OCI-LY3 (cell line): Measurements from ENCODE around the gene ARID3B.

Source experiments
- EZH2phosphoT487 ChIP-seq: fragments of 200-600 bp; shearing (Covaris generic); IDR thresholded peaks from 2 replicates; pipeline ENCODE4 v1.6.1; 2018; ENCODE audit warnings: antibody characterized with exemption, mixed run types, low read depth
- TF ChIP-seq, protein P1 (sequence below): fragments of 200-600, 300-600 bp; sonication (generic); IDR thresholded peaks from 2 replicates; pipeline ENCODE4 v1.5.1; 2014; ENCODE audit warnings: antibody characterized with exemption, low read length, low read depth

DNA sequence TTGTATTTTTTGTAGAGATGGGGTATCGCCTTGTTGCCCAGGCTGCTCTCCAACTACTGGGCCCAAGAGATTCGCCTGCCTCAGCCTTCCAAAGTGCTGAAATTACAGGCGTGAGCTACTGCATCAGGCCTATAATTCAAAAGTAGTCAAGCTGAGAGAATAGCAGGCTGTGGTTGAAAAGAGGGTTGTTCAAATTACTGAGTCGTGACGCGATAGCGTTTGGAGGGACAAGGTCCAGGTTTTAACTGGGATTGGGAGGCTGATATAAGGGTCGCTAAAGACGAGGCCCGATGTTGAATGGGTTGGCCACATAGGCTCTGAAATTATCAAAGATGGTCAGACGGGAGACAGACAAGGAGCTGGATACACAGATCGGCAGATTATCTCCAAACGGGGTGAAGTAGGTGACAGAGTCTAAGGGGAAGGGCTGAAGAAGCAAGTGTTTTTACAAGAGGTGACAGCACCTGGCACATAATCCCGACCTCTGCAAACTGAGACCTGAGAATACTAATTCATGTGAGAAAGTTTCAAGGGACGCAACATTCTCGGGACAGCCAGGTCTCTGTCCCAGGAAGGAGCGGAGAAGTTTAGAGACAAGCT, 759 bp upstream of the ARID3B start:
- TF ChIP-seq, protein P1, sequence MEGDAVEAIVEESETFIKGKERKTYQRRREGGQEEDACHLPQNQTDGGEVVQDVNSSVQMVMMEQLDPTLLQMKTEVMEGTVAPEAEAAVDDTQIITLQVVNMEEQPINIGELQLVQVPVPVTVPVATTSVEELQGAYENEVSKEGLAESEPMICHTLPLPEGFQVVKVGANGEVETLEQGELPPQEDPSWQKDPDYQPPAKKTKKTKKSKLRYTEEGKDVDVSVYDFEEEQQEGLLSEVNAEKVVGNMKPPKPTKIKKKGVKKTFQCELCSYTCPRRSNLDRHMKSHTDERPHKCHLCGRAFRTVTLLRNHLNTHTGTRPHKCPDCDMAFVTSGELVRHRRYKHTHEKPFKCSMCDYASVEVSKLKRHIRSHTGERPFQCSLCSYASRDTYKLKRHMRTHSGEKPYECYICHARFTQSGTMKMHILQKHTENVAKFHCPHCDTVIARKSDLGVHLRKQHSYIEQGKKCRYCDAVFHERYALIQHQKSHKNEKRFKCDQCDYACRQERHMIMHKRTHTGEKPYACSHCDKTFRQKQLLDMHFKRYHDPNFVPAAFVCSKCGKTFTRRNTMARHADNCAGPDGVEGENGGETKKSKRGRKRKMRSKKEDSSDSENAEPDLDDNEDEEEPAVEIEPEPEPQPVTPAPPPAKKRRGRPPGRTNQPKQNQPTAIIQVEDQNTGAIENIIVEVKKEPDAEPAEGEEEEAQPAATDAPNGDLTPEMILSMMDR, result no peak
- no peak for TF ChIP-seq EZH2phosphoT487
